Measurements from ENCODE around the gene FAAP20.

DNA sequence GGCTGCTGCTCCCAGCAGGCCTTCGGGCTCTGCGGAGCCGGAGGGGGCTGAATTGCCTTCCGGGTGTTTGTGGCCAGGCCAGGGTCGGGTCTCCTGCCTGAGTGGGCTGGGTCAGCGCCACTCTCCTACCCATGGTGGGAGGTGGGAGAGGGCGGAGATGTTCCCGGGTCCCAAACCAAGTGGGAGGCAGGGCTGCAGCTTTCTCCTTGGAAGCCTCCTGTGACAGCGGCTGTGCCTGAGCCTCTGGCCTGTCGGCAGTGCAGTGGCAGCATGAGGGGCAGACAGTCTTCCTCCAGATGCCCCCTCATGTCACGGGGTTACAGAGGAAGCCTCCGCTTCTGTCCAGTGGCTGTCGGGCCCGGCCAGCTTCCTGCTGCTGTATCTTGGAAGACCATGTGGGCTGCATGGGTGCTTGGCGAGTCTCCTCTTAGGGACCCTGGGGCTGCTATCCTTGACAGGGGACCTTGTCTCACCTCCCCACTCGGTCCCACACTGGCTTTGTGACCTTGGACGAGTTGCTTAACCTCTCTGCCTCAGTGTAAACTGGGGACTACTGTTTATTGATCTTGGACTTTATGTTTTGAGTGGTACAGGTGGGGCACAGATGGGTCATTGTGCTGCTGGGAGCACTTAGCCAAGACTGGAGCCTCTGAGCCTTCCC is 37.8 kb upstream of the FAAP20 start:
- TF ChIP-seq RAD51 (IDR thresholded peaks at IDR 0.05) (no peak), RAD21 (IDR thresholded peaks at IDR 0.05; ENCODE audit: insufficient read depth, low read depth, low read length) (no peak)

All from GM12878 (cell line).